Peyer's patch (tissue), 4 donors: Measurements from ENCODE around the gene EFCAB14. TPM values are rescaled to one million over a fixed set of nuclear protein-coding genes. Genes with fewer than 3 reads are reported as not detected.

ENCODE experiments used
- DNase-seq, 3 donors: peaks; one replicate each; pipeline ENCODE4 v3.0.0-alpha.2; 2017 to 2019
- H3K27ac ChIP-seq, 4 donors: fragments of 200-600 bp; sonication (generic); one replicate each; pipeline ENCODE4 v1.5.1; 2016 to 2019
- H3K27me3 ChIP-seq, 2 donors: fragments of 200-600 bp; sonication (generic); one replicate each; pipeline ENCODE4 v1.5.1; 2019
- H3K36me3 ChIP-seq, 3 donors: fragments of 200-600 bp; sonication (generic); one replicate each; pipeline ENCODE4 v1.5.1; 2016 to 2019
- H3K4me1 ChIP-seq, 4 donors: fragments of 200-600 bp; sonication (generic); one replicate each; pipeline ENCODE4 v1.5.1; 2016 to 2019
- H3K4me3 ChIP-seq, 4 donors: fragments of 200-600 bp; sonication (generic); 1 replicate in 3 of 4; 2 replicates in 1 of 4; pipeline ENCODE4 v1.5.1; 2016 to 2019; ENCODE audit warnings: mild to moderate bottlenecking in 1 of 4
- H3K9me3 ChIP-seq, 4 donors: fragments of 200-600 bp; sonication (generic); one replicate each; pipeline ENCODE4 v1.5.1; 2016 to 2019; ENCODE audit warnings: mild to moderate bottlenecking in 1 of 4
- CTCF ChIP-seq, 6 experiments: fragments of 450-650 bp in 4 of 6; fragments of 200-600 bp in 2 of 6; sonication (generic) in 1 of 6; IDR thresholded peaks; one replicate each; pipeline ENCODE4 v1.5.1; 2017 to 2019; ENCODE audit warnings: antibody characterized with exemption in 6 of 6, mild to moderate bottlenecking in 3 of 6, moderate library complexity in 1 of 6
- POLR2A ChIP-seq, 2 donors: fragments of 450-650 bp; IDR thresholded peaks; one replicate each; pipeline ENCODE4 v1.5.1; 2017; ENCODE audit warnings: antibody characterized with exemption in 2 of 2, mild to moderate bottlenecking in 2 of 2, moderate library complexity in 2 of 2
- total RNA-seq, 4 donors: library from RNA; depleted of rRNA; stranded (reverse); fragments of >200 nt; gene quantifications; one replicate each; pipeline ENCODE4 v1.1.0, GENCODE V29; 2016

EFCAB14 gene
- total RNA-seq, 4 donors from 2014 or later = 86.6 to 153 (median 96.9) TPM

- Histone ChIP-seq H3K36me3 (peaks cover 0 to 30% (median 0%) of the 10 kb centered on the region in 3 donors), H3K4me3 (no peak overlapping the region), H3K27me3 (no peaks in the 10 kb centered on the region)
Observed at GRCh38 chr1:46646844-46647243, 72.1 kb downstream of the EFCAB14 start.

GRCh38 chr1:46646331-46646730, 72.6 kb downstream of the EFCAB14 start:
- no peaks in the 10 kb centered on the region for H3K27me3 ChIP-seq
- TF ChIP-seq CTCF (IDR thresholded peaks at IDR 0.05) (no peak), POLR2A (IDR thresholded peaks at IDR 0.05) (no peak)
- no peaks in the 10 kb centered on the region for H3K9me3 ChIP-seq
- no peak overlapping the region for H3K27ac ChIP-seq
- H3K36me3 ChIP-seq = peaks cover 0 to 35% (median 0%) of the 10 kb centered on the region in 3 donors
- no peak for DNase-seq
- peaks cover 0 to 9% (median 0%) of the 10 kb centered on the region in 4 donors for H3K4me1 ChIP-seq
- no peak overlapping the region for H3K4me3 ChIP-seq

More at GRCh38 chr1:46646844-46647243, 72.1 kb downstream of the EFCAB14 start:
- Histone ChIP-seq H3K27ac (no peak overlapping the region), H3K4me1 (peaks cover 0 to 9% (median 0%) of the 10 kb centered on the region in 4 donors), H3K9me3 (no peaks in the 10 kb centered on the region)
- no peak for DNase-seq
- TF ChIP-seq CTCF (IDR thresholded peaks at IDR 0.05) = no peak
- no peak for TF ChIP-seq POLR2A (IDR thresholded peaks at IDR 0.05)

GRCh38 chr1:46645815-46646214, 73.1 kb downstream of the EFCAB14 start:
- no peak for DNase-seq
- Histone ChIP-seq H3K36me3 (peaks cover 0 to 34% (median 0%) of the 10 kb centered on the region in 3 donors), H3K4me1 (peaks cover 0 to 9% (median 0%) of the 10 kb centered on the region in 4 donors), H3K27ac (no peak overlapping the region), H3K4me3 (no peak overlapping the region), H3K27me3 (no peaks in the 10 kb centered on the region), H3K9me3 (no peaks in the 10 kb centered on the region)
- TF ChIP-seq CTCF (IDR thresholded peaks at IDR 0.05) (no peak), POLR2A (IDR thresholded peaks at IDR 0.05) (no peak)

- Histone ChIP-seq H3K4me1 (peaks cover 0 to 9% (median 0%) of the 10 kb centered on the region in 4 donors), H3K4me3 (no peak overlapping the region), H3K9me3 (no peaks in the 10 kb centered on the region), H3K27me3 (no peaks in the 10 kb centered on the region), H3K27ac (no peak overlapping the region), H3K36me3 (peaks cover 0 to 18% (median 0%) of the 10 kb centered on the region in 3 donors)
- TF ChIP-seq POLR2A (IDR thresholded peaks at IDR 0.05) = no peak
- no peak for TF ChIP-seq CTCF (IDR thresholded peaks at IDR 0.05)
- no peak for DNase-seq
Observed at GRCh38 chr1:46643368-46643775, 75.5 kb downstream of the EFCAB14 start.

- Histone ChIP-seq H3K4me3 (no peak overlapping the region), H3K9me3 (no peaks in the 10 kb centered on the region), H3K27ac (no peak overlapping the region), H3K36me3 (peaks cover 0 to 7% (median 0%) of the 10 kb centered on the region in 3 donors), H3K27me3 (no peaks in the 10 kb centered on the region), H3K4me1 (peaks cover 0 to 9% (median 0%) of the 10 kb centered on the region in 4 donors)
- TF ChIP-seq CTCF (IDR thresholded peaks at IDR 0.05) (no peak), POLR2A (IDR thresholded peaks at IDR 0.05) (no peak)
- DNase-seq = no peak
Observed at GRCh38 chr1:46642115-46642680, 76.7 kb downstream of the EFCAB14 start.
